Tongue (tissue), 2 donors: ENCODE data around the gene ZMYND15. TPM values are rescaled to one million over a fixed set of nuclear protein-coding genes. Genes with fewer than 3 reads are reported as not detected.

Source experiments
- DNase-seq: peaks from one replicate; pipeline ENCODE4 v3.0.0-alpha.2; 2015
- total RNA-seq: library from RNA; depleted of rRNA; stranded (reverse); fragments of >200 nt; gene quantifications from one replicate; pipeline ENCODE4 v1.2.3, GENCODE V29; 2014

The ZMYND15 gene
- total RNA-seq, 1 donor from 2014 or later, result not detected

- DNase-seq, result no peak
Observed at GRCh38 chr17:4743898-4744297, 4.3 kb downstream of the ZMYND15 start.

DNA sequence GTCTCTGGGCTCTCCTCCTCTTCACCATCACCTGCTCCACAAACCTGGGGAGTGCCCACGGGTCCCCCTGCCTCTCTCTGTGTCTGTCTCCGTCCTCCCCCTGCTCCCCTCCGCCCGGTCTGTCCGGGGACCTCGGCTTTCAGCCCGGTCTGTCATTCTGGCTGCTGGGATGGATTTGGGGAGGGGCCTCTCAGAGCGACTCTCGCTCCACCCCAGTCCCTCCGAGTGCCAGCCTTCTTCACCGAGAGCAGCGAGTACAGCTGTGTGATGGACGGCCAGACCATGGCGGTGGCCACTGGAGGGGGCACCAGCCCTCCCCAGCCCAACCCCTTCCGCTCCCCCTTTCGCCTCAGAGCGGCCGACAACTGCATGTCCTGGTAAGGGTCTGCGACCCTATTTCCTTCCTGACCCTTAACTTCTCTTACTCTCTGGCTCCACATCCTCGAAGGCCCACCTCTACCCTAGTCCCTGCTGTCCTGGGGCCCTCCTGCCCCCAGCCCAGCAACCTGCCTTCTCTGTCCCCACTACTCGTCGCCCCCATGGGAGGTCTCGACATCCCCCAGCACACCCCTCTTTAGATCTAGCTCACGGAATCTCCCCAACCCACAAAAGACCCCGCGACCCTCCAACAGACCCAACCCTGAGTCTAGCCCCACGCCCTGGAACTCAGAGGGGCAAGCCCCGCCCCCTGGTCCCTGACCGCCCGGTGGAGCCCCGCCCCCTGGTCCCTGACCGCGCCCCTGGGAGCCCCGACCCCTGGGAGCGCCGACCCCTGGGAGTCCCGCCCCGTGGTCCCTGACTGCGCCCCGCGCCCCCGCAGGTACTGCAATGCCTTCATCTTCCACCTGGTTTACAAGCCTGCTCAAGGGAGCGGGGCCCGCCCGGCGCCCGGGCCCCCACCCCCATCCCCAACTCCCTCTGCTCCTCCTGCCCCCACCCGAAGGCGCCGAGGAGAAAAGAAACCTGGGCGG is 5.7 kb downstream of the ZMYND15 start:
- no peak for DNase-seq

GRCh38 chr17:4747847-4748246 is 8.2 kb downstream of the ZMYND15 start:
- DNase-seq, result no peak

DNA sequence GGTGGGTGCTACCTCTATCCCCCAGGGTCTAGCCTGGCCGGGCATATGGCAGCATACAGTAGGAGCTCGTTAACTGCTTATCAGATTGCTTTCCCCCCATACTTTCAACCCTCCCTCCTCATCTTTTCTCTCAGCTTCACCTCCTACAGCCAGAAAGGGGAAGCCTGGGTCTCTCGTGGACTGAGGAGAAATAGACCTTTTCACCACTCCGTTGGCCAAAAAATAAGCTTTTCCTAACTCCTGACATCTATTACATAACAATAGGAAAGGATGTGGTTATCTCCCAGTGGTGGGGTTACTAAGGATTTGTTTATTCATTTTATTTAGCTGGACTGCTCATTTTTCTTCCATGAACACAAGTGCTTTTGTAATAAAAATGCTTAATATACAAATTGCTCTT is 9.1 kb downstream of the ZMYND15 start:
- no peak for DNase-seq

DNA sequence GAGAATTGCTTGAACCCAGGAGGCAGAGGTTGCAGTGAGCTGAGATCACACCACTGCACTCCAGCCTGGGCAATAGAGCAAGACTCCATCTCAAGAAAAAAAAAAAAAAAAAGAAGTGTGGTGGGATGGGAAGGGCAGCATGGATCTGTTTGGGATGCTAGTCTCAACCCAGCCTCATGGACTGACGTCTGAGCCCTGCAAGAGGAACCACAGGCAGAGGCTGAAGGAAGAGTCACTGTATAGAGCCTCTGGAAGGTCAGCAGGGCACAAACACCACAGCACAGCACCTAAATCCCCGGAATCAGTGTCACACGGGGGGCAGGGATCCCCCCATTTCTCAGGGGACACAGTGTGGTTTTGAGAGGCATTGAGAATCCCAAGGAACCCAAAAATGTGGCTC is 11.0 kb downstream of the ZMYND15 start:
- no peak for DNase-seq

GRCh38 chr17:4751932-4752331 is 12.3 kb downstream of the ZMYND15 start:
- no peak for DNase-seq

- DNase-seq, result no peak
Observed at GRCh38 chr17:4753392-4753791, 13.8 kb downstream of the ZMYND15 start.

DNA sequence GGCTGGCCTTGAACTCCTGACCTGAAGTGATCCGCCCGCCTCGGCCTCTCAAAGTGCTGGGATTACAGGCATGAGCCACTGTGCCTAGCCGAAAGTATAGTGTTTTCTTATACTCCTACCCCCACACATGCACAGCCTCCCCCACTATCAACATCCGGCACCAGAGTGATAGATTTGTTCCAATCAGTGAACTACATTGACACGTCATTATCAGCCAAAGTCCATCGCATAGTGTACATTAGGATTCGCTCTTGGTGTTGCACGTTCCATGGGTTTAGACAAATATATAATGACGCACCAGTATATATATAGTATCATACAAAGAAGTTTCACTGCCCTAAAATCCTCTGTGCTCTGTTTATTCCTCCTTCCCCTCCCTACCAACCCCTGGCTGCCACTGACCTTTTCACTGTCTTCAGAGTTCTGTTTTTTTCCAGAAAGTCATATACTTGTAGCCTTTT is 20.2 kb downstream of the ZMYND15 start:
- DNase-seq, result no peak

DNA sequence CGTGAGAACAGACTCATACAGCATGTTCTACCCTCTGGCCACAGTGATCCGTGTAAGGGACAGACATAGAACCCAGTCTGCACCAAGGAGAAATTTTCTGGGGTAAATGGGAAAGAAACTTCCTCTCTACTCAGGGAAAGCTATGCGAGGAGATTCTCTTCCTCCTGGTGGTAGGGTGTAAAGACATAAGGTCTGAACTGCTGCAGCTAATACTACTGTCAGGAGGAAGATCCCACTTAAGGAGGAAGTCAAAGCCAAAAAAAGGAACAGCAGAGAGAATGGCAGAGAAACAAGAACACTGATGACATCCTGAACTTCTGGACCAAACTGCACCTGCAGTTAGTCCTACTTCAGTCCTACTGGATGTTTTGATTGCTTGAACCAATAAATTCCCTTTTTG is 25.0 kb downstream of the ZMYND15 start:
- DNase-seq, result no peak

- no peak for DNase-seq
Observed at GRCh38 chr17:4766201-4766600, 26.6 kb downstream of the ZMYND15 start.

DNA sequence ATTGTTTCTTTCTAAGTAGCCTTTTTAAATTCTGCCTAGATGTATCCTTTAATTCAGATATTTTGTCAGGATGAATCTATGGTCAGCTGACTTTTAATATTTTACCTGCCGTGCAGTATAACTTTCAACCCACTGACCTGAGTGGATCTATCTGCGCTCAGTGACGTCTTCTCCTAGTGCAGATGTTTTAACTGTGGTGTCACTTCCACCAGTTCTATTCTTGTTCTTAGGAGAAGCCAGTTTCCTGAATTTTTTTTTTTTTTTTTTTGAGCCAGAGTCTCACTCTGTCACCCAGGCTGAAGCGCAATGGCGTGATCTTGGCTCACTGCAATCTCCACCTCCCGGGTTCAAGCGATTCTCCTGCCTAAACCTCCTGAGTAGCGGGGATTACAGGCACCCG is 27.1 kb downstream of the ZMYND15 start:
- DNase-seq, result no peak

DNA sequence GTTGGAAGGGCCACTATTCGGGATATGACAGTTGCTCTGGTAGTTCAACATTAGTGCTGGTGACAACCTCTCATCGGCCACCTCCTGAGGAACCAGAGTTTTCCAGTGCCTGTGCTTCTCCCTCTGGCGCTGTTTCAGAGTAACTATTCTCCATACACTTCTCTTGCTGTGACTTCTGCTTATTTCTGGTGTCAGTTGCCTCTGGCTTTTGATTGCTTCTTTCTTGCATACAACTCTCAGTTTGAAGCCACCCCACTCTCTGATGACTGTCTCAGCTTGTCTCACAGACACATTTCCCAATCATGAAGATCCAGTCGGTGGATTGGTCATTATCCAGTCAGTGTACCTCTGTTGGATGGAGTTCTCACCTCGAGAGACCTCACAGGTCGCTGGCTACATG is 28.7 kb downstream of the ZMYND15 start:
- DNase-seq, result no peak

DNA sequence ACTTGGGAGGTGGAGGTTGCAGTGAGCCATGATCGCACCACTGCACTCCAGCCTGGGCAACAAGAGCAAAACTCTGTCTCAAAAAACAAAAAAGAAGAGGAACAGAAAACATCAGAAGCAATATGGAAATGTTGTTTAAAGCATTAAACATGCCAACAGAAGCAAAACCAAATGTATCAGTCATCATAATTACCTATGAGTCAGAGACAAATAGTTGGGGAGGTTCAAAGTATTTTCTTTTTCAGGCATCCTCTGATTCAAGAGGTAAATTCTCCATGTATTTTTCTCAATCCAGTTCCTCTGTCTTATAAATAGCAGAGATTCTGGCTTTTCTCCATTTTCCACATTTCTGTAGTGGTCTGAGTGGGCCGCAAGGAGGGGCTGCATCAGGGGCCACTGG is 30.0 kb downstream of the ZMYND15 start:
- no peak for DNase-seq

GRCh38 chr17:4771519-4772234 is 32.0 kb downstream of the ZMYND15 start, which contains the start of gene TM4SF5:
TM4SF5 (plus strand) TSS chr17:4771886; CDS start chr17:4771923, 37 bp downstream.
- DNase-seq, result no peak

DNA sequence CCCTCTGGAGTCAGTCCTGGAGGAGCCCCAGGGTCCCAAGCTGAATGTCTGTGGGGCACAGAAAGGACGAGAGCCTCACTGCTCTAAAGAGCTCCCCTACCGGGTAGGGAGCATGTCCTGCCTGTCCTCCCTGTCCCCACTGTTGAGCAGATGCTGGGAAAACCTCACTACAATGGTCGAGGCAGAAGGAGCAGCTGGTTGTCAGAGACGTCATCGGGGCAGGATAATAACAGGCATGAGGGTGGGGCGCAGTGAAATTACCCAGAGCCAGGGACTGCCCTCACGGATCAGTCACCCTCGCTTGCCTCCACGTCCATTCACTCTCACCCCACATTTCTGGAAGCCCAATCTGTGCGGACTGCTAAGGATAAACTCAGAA is 32.6 kb downstream of the ZMYND15 start:
- no peak for DNase-seq

DNA sequence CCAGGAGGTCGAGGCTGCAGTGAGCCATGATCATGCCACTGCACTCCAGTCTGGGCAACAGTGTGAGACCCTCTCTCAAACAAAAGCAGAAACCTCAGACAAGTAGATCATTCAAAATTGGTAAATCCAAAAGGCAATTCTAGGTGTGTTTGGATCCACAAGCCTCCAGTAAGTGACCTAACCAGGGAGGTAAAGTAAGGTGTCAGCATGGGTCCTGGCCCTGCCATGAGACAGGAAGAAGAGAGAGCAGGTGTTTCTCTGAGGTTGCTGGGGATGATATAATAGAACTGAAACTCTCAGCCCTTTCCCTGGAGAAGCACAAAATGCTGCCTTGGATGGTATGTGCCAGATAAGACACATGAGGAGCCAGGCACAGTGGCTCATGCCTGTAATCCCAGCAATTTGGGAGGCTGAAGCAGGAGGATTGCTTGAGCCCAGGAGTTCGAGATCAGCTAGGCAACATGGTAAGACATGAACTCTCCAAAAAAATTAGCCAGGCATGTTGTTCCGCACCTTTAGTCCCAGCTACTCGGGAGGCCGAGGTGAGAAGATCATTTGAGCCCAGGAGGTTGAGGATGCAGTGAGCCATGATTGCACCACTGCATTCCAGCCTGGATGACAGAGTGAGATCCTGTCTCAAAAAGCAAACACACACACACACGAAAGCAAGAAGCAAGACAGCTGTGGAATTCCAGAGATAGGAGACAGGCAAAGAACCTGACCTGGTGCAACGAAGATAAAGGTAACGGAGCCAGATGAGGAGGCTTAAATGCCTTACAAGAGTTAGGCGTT is 38.5 kb downstream of the ZMYND15 start:
- DNase-seq, result no peak

- no peak for DNase-seq
Observed at GRCh38 chr17:4780325-4780955, 40.8 kb downstream of the ZMYND15 start.

GRCh38 chr17:4782652-4783051 is 43.0 kb downstream of the ZMYND15 start:
- no peak for DNase-seq

DNA sequence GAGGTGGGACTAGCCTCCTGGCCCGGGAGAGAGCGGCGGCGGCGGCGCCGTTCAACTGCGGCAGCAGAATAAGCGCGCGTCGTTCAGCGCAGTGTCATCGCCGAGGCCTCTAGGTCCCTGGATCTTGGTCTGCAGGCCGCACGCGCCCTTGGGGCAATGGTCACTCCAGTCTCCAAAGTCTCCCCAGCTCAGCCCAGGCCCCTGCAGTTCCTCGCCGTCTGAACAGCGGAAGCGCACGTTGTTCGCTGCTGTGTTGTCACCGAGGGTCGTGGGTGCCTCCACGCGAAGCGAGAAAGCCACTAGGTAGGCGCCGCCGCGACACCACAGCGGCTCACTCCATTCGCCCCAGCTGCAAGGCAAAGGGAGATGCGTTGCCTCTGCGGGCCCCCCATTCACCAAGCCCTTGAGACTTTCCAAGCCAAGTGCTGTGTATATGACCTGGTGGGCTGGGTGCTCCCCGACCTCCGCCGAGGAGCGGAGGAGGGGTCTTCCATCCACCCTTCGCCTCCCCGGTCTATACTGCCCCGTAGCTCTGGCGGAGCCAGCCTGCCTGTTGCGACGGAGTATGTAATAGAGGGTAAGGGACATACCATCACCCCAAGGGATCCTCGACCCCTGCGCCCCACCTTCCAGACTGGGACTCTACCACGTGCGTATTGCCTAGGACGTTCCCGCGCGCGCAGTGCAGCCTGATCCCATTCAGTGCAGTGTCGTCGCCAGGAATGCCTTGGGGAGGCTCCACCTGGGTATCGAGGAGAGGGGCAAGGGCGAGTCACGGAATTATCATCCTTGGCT is 45.9 kb downstream of the ZMYND15 start:
- no peak for DNase-seq

DNA sequence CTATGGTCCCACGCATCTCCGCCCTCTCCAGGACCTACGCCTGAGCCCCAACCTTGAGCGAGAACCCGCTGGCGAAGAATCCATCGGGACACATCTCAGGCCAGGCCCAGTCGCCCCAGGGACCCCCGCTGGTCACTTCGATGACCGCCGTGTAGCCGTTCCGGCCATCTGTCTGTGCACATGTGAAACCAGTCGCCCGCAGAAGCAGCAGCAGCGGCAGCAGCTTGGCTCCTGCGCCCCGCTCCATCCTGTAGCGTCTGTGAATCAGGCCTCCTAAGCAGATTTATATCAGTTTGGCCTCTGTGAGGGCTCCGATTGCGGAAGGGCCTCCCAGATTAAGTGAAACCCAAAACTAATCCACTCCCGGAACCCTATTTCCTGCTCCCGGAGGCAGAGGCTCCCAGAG is 46.5 kb downstream of the ZMYND15 start, which contains the start of gene VMO1:
Gene VMO1, minus strand, starts transcription at position 259 of the 406 bp plus-strand sequence. Its CDS starts 12 bp downstream, at position 247.
- DNase-seq, result no peak

DNA sequence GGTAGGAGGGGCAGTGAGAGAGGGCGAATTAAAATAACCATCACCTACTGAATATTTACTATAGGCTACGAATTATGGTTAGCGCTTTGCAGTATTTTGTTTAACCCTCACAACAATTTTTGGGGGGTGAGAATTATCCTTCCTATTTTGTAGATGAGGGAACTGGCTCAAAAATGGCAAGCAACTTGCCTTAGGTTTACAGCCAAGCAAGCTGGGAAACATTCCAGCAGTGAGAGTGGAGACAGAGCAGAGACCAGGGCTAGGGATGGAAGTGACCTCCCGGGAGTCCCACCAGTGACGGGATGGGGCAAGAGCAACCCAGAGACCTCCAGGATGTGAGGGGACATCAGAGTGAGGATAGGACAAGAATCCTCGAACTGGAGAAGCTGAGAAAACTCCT is 46.9 kb downstream of the ZMYND15 start:
- DNase-seq, result no peak
